Liver (tissue), 3 donors: Measurements from ENCODE around the gene ZDHHC6.
A peak's percentile ranks its signal among the peaks of the same experiment; 100 is the strongest.

Experiments used
- EGR1 ChIP-seq, 2 donors: IDR thresholded peaks; 2 replicates each; pipeline ENCODE4 v1.6.1; 2016 to 2018; ENCODE audit warnings: antibody characterized with exemption in 2 of 2, low read depth in 2 of 2
- FOXA1 ChIP-seq: IDR thresholded peaks from 2 replicates; pipeline ENCODE4 v1.6.1; 2016; ENCODE audit warnings: antibody characterized with exemption
- GABPA ChIP-seq, 2 donors: IDR thresholded peaks in 1 of 2; conservative IDR thresholded peaks in 1 of 2; 2 replicates each; pipeline ENCODE4 v1.6.1; 2016; ENCODE audit warnings: antibody characterized with exemption in 2 of 2, mild to moderate bottlenecking in 1 of 2, moderate library complexity in 1 of 2
- RAD21 ChIP-seq, 2 donors: IDR thresholded peaks; 2 replicates each; pipeline ENCODE4 v1.6.1; 2016; ENCODE audit warnings: antibody characterized with exemption in 2 of 2, mild to moderate bottlenecking in 2 of 2
- RXRA ChIP-seq, 2 donors: IDR thresholded peaks; 2 replicates each; pipeline ENCODE4 v1.6.1; 2017 to 2018; ENCODE audit warnings: antibody characterized with exemption in 2 of 2, mild to moderate bottlenecking in 1 of 2
- TF ChIP-seq, protein P1 (sequence below): fragments of 150-350 bp; IDR thresholded peaks from 2 replicates; pipeline ENCODE4 v1.5.1; 2017; ENCODE audit warnings: improper control_type of control experiment, low read depth, low read length; ENCODE audit not compliant: missing input control
- TF ChIP-seq, protein P2 (sequence below): IDR thresholded peaks from 2 replicates; pipeline ENCODE4 v1.6.1; 2016; ENCODE audit warnings: antibody characterized with exemption
- TF ChIP-seq, protein P3 (sequence below): IDR thresholded peaks from 2 replicates; pipeline ENCODE4 v1.6.1; 2016; ENCODE audit warnings: antibody characterized with exemption
- TF ChIP-seq, protein P4 (sequence below): IDR thresholded peaks from 2 replicates; pipeline ENCODE4 v1.6.1; 2016; ENCODE audit warnings: antibody characterized with exemption, mild to moderate bottlenecking
- donor health status: healthy.
- donor health status: healthy.

DNA sequence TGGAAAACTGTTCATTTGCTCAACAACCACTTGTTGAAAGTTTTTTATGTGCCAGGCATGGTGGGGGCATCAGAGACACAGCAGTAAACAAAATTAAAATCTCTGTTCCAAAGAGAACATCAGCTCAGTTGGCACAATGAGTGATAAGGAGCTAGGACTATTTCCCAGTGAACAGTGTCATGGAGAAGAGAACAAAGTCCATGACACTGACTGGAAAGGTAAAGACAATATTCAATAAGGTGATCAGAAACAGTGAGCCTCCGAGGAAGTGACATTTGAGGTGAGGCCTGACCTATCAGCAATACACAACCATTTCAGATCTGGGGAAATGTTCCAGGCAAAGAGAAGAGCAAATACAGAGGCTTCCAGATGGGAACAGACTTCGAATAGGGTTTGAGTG is 58.2 kb downstream of the ZDHHC6 start:
- TF ChIP-seq, protein P1, sequence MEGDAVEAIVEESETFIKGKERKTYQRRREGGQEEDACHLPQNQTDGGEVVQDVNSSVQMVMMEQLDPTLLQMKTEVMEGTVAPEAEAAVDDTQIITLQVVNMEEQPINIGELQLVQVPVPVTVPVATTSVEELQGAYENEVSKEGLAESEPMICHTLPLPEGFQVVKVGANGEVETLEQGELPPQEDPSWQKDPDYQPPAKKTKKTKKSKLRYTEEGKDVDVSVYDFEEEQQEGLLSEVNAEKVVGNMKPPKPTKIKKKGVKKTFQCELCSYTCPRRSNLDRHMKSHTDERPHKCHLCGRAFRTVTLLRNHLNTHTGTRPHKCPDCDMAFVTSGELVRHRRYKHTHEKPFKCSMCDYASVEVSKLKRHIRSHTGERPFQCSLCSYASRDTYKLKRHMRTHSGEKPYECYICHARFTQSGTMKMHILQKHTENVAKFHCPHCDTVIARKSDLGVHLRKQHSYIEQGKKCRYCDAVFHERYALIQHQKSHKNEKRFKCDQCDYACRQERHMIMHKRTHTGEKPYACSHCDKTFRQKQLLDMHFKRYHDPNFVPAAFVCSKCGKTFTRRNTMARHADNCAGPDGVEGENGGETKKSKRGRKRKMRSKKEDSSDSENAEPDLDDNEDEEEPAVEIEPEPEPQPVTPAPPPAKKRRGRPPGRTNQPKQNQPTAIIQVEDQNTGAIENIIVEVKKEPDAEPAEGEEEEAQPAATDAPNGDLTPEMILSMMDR, result no peak
- TF ChIP-seq RAD21 (IDR thresholded peaks at IDR 0.05) (no peak), GABPA (IDR thresholded peaks at IDR 0.05 in 1 of 2, conservative IDR thresholded peaks at IDR 0.05 in 1 of 2) (no peak), FOXA1 (no peak), RXRA (IDR thresholded peaks at IDR 0.05) (peak; percentile 50 to 55), EGR1 (IDR thresholded peaks at IDR 0.05; ENCODE audit: low read depth in 2 of 2) (no peak)
- TF ChIP-seq, protein P2, sequence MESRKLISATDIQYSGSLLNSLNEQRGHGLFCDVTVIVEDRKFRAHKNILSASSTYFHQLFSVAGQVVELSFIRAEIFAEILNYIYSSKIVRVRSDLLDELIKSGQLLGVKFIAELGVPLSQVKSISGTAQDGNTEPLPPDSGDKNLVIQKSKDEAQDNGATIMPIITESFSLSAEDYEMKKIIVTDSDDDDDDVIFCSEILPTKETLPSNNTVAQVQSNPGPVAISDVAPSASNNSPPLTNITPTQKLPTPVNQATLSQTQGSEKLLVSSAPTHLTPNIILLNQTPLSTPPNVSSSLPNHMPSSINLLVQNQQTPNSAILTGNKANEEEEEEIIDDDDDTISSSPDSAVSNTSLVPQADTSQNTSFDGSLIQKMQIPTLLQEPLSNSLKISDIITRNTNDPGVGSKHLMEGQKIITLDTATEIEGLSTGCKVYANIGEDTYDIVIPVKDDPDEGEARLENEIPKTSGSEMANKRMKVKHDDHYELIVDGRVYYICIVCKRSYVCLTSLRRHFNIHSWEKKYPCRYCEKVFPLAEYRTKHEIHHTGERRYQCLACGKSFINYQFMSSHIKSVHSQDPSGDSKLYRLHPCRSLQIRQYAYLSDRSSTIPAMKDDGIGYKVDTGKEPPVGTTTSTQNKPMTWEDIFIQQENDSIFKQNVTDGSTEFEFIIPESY, result no peak
- TF ChIP-seq, protein P3, sequence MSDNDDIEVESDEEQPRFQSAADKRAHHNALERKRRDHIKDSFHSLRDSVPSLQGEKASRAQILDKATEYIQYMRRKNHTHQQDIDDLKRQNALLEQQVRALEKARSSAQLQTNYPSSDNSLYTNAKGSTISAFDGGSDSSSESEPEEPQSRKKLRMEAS, result peak; percentile 10
- TF ChIP-seq, protein P4, sequence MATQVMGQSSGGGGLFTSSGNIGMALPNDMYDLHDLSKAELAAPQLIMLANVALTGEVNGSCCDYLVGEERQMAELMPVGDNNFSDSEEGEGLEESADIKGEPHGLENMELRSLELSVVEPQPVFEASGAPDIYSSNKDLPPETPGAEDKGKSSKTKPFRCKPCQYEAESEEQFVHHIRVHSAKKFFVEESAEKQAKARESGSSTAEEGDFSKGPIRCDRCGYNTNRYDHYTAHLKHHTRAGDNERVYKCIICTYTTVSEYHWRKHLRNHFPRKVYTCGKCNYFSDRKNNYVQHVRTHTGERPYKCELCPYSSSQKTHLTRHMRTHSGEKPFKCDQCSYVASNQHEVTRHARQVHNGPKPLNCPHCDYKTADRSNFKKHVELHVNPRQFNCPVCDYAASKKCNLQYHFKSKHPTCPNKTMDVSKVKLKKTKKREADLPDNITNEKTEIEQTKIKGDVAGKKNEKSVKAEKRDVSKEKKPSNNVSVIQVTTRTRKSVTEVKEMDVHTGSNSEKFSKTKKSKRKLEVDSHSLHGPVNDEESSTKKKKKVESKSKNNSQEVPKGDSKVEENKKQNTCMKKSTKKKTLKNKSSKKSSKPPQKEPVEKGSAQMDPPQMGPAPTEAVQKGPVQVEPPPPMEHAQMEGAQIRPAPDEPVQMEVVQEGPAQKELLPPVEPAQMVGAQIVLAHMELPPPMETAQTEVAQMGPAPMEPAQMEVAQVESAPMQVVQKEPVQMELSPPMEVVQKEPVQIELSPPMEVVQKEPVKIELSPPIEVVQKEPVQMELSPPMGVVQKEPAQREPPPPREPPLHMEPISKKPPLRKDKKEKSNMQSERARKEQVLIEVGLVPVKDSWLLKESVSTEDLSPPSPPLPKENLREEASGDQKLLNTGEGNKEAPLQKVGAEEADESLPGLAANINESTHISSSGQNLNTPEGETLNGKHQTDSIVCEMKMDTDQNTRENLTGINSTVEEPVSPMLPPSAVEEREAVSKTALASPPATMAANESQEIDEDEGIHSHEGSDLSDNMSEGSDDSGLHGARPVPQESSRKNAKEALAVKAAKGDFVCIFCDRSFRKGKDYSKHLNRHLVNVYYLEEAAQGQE, result no peak
